ENCODE results near the gene SEPTIN5. TPM values are rescaled to one million over a fixed set of nuclear protein-coding genes. Genes with fewer than 3 reads are reported as not detected.

The SEPTIN5 gene
- total RNA-seq, 1 donor from 2014 or later: 132 TPM

- DNase-seq (ENCODE audit: low spot score in 2 of 2): no peak
- no peak for FAIRE-seq
Observed at GRCh38 chr22:19767427-19768341, 53.4 kb downstream of the SEPTIN5 start.

- FAIRE-seq: no peak
- DNase-seq (ENCODE audit: low spot score in 2 of 2): no peak
Observed at GRCh38 chr22:19769393-19769715, 55.1 kb downstream of the SEPTIN5 start.

- DNase-seq (ENCODE audit: low spot score in 2 of 2) (no peak), FAIRE-seq (no peak)
Observed at GRCh38 chr22:19770349-19771220, 56.3 kb downstream of the SEPTIN5 start.

- FAIRE-seq (no peak), DNase-seq (ENCODE audit: low spot score in 2 of 2) (no peak)
Observed at GRCh38 chr22:19772422-19772672, 58.0 kb downstream of the SEPTIN5 start.

Other genes starting within 250 kb of the SEPTIN5 start
- gene UFD1, start 235.3 kb upstream of the SEPTIN5 start, total RNA-seq: 32.2 TPM
- 0.82 TPM for gene CDC45, start 234.6 kb upstream of the SEPTIN5 start, total RNA-seq
- gene CLDN5, start 190.1 kb upstream of the SEPTIN5 start, total RNA-seq: 84.8 TPM
- 24.1 TPM for gene GP1BB, start 9.0 kb downstream of the SEPTIN5 start, total RNA-seq
- gene TBX1, start 46.3 kb downstream of the SEPTIN5 start, total RNA-seq: not detected
- 2.9 TPM for gene GNB1L, start 140.4 kb downstream of the SEPTIN5 start, total RNA-seq
- gene RTL10, start 140.4 kb downstream of the SEPTIN5 start, total RNA-seq: 13.0 TPM
- gene COMT, start 227.3 kb downstream of the SEPTIN5 start, total RNA-seq: 26.5 TPM
- gene TXNRD2, start 227.3 kb downstream of the SEPTIN5 start, total RNA-seq: 15.5 TPM

Measured in frontal cortex (tissue), 4 donors.